UCSD-AML1 (cell line): ENCODE data around the gene JPT1.

Experiments used
- DNase-seq: peaks from one replicate; lab custom pipeline; 2025; ENCODE audit not compliant: unreplicated experiment; lab: John Stamatoyannopoulos, UW

JPT1 gene

DNA sequence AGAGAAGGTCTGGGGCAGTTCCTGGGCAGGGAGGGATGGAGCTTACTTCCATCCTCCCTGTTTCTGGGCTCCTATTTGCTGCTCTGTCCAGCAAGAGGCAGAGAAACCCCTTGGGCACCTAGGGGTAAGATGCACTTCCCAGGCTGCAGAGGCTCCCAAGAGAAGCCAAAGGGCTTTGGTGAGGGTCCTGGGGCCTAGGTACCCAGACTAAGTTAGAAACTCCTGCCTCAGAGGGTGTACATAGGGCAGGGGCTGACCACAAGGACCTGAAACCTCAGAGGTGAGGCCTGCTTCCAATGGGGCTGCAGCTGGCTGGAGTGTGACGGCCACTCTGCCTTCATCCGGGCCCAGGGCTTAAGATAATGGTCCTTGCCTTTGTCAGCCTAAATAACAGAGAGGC is 46.1 kb downstream of the JPT1 start:
- DNase-seq: no peak

DNA sequence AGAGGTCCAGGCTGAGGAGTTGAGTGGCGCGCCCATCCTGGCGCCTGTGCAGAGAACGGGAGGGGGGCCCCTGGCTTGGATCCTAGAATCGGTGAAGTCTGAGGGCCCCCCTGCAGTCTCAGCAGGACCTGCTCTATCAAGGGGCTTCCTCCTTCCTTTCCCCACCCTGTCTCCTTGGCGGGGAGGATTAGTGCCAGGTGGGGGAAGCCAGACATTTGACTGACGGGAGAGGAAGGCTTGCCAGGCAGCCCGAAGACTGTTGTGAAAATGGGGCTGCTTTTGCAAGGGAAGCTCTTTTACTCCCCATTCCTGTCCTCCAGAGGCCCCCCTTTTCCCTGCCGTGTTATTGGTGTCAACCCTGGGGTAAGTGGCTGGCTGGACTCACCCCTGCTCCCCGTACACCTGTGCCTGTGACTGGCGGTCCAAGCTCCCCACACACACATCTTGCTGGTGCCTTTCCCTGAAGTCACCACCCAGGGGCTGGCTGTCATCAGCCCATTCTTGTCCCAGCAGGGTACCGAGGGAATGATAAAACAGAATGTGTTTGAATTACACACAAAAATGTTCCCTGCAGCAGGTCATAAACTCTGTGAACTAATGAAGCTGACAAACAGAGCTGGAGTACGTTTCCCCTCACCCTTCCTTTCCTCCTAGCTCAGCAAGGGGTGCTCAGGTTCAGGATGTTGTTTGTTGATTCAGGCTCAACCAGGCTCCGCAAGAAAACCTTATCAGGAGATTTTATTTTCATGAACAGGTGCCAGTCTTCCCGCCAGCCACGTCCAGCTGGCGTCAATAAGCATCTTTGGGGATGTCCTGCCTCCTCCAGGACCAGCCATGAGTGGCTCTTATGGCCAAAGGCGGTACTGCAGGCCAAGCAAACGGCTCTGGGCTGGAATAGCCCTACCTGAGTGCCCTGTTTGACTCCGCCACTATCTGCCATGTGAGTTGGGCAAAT is 48.9 kb downstream of the JPT1 start:
- DNase-seq: peak; percentile 28

DNA sequence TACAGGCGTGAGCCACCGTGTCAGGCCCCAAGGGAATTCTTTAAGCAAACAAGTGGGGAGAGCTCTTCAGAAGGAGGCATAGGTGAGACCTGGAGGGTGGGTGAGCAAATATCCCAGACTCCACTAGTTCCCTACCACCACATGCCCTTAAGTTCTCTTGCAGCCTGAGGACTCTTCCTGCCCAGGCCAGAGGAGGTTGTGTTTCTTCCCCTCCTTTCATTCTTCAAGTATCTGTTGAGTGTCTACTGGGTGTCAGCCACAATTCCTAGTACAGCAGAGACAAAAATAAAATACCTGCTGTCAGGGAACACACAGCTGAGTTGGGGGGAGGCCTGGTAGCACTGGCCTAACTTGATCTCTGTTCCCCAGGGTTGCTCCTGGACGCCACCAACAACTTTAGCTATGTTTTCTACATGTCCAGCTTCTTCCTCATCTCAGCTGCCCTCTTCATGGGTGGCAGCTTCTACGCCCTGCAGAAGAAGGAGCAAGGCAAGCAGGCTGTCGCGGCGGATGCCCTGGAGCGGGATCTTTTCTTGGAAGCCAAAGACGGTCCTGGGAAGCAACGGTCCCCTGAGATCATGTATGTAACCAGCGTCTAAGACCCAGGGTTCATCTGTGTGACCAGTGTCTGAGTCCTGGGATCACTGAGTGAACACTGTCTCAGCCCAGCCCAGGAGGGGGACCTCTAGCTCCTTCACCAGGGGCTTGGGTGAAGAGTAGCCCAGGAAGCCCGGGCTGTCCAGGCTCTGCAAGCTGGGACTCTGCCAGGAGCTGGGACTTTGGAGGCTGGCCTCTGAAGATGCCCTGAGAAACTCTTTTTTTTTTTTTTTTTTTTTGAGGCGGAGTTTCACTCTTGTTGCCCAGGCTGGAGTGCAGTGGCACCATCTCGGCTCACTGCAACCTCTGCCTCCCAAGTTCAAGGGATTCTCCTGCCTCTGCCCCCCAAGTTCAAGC is 50.4 kb downstream of the JPT1 start:
- no peak for DNase-seq

DNA sequence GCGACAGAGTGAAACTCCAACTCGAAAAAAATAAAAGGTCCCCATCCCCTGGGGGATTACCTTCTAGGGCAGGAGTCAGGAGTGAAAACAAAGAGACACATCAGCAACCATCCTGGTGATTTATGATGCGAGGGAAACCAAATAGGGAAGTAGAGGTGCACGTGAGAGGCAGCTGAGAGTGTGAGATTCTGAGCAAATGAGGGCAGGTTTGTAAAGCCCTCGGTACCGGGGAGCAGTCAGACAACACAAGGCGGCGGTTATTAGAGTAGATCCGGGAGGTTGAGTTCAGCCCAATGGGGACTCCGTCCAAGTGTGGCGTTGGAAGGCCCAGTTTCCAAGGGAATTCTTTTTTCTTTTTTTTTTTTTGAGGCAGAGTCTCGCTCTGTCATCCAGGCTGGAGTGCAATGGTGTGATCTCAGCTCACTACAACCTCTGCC is 51.9 kb downstream of the JPT1 start:
- no peak for DNase-seq

GRCh38 chr17:75099881-75100595 is 54.3 kb downstream of the JPT1 start:
- no peak for DNase-seq

GRCh38 chr17:75098861-75099260 is 55.5 kb downstream of the JPT1 start:
- no peak for DNase-seq

- DNase-seq: no peak
These were observed 56.4 kb downstream of the JPT1 start for GRCh38 chr17:75097865-75098264.

- DNase-seq: peak; percentile 88
These were observed 58.2 kb downstream of the JPT1 start for GRCh38 chr17:75096082-75096625.

DNA sequence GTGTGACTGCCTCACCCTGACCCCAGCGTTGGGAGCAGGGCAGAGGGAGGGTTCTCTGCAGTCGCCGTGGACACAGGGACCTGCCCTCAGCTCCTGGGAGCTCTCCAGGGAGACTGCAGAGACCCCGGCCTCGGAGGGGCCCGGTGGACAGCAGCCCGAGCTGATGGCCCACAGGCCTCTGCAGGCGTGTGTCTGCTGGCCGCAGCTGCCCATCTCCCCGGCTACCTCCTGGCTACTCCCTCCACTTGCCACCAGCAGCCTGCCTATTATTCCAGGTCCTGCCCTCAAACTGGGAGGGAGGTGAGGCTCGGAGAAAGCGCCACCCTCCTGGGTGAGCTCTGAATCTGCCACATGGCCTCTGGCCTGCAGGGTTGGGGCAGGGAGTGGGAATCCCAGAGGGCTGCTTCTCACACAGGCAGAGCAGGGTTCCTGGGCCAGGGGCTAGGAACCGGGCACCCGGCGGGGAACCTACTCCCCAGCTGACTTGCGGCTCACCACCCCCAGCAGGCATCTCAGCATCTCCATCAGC is 59.4 kb downstream of the JPT1 start:
- DNase-seq: no peak

GRCh38 chr17:75093548-75094158 is 60.7 kb downstream of the JPT1 start:
- DNase-seq: no peak

DNA sequence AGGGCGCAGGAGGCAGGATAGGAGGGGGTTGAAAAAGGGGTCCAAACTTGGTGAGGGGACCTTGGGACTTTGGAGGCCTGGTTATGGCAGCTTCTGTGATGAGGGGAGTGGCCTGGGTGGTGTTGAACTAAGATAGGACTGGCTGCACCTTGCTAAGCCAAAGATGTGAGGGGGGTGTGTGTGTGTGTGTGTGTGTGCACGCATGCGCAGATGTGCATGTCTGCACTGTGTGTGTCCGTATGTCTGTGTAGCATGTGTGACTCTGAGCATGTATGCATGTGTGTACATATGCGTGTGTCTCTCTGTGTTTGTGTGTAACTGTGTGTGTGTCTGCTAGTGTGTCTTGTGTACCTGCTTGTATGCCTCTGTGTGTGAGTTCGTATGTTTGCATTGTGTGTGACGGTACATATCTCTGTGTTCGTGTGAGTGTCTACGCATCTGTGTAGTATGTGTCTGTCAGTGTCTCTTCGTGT is 62.4 kb downstream of the JPT1 start:
- no peak for DNase-seq

GRCh38 chr17:75090871-75091854 is 63.1 kb downstream of the JPT1 start:
- DNase-seq: no peak

DNA sequence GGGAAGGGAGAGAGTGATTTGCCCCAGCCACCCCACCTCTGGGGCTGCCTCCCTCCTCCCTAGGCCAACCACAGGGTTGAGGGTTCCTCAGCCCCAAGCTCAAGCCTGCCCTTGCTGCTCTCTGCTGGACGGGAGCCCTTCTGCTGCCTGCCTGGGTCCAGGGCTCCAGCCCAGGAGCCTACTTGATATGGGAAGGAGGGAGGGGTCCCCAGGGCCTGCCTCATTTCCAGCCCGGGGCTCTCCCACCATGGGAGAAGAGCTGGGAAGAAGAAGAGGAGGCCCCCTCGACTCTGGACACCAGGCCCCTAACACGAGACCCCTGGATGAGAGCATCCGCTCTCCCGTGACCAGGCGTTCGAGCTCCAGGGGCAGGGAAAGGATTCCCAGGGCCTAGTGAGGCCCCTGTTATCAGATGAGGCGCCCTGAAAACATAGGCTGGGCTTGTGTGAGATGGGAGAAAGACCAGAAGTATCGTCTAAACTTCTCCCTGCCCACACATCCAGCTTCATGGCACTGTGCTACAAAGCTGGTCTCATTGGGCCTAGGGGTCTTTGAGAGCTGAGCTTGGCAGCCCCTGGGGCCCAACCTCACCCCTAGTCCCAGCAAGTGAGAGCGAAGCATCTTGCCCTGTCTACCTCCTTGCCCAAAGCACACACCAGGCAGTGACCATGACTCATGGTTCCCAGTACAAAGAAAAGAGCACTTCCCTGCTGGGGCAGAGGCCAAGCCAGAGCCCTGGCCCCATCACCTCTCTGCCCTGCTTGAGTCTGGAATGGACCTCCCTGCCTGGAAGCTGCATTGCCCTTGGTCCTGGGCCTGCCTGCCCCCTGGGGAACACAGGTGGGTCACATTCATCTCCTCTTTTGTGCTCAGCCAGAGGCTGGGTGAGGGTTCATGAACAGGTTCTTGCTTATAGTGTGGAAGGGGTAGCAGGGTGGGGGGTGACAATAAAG is 65.6 kb downstream of the JPT1 start:
- no peak for DNase-seq

- DNase-seq: peak; percentile 95
These were observed 66.5 kb downstream of the JPT1 start, which contains the start of gene SLC16A5 for GRCh38 chr17:75087558-75088453. TSS of gene SLC16A5 (plus strand) at chr17:75087954. CDS start at chr17:75093637, 5,683 bp downstream.

DNA sequence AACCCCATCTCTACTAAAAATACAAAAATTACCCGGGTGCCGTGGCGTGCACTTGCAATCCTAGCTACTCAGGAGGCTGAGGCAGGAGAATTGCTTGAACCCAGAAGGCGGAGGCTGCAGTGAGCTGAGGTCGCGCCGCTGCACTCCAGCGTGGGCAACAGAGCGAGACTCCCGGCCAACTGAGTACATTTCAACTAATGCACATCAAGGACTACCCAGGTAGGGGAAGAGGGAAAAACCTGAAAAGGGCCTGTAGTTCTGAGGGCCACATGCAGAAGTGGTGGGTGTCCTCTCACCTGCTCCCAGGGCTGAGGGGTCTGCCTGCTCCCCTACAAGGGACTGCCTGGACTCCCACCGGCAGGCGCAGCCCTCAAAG is 67.1 kb downstream of the JPT1 start:
- no peak for DNase-seq

GRCh38 chr17:75086496-75087181 is 67.7 kb downstream of the JPT1 start:
- no peak for DNase-seq
